NB4 (cell line): ENCODE measurements around the gene APMAP.

Experiments used
- CTCF ChIP-seq: IDR thresholded peaks from one replicate; pipeline ENCODE4 v1.5.1; 2012; ENCODE audit warnings: low read depth, low read length
- MAX ChIP-seq: IDR thresholded peaks from 2 replicates; pipeline ENCODE4 v1.6.1; 2011; ENCODE audit warnings: low read depth, low read length
- POLR2A ChIP-seq: IDR thresholded peaks from 2 replicates; pipeline ENCODE4 v1.6.1; 2011; ENCODE audit warnings: mild to moderate bottlenecking; ENCODE audit not compliant: insufficient read length; ENCODE audit errors: extremely low read depth

GRCh38 chr20:24948939-24949679 is 43.4 kb downstream of the APMAP start, which contains the start of gene CST7:
- TF ChIP-seq POLR2A (peak; percentile 70), CTCF (no peak), MAX (peak; percentile 7; the same call in 1 of the 2 replicates)
